KOPT-K1 (cell line): ENCODE measurements around the gene SPCS2.
"Not testable (repeated sequence)": the region's sequence is repeated elsewhere in the genome, so short reads cannot be mapped to it uniquely, and the experiment has no call there.

Source experiments
- H3K27ac ChIP-seq: fragments of 200-600 bp; sonication (generic); 2 replicates; pipeline ENCODE4 v1.5.1; 2016; ENCODE audit warnings: antibody characterized with exemption, mild to moderate bottlenecking, low read depth, low read length; ENCODE audit not compliant: poor library complexity, severe bottlenecking
- H3K36me3 ChIP-seq: fragments of 200-600 bp; sonication (generic); 2 replicates; pipeline ENCODE4 v1.5.1; 2017; ENCODE audit warnings: antibody characterized with exemption, mild to moderate bottlenecking, low read length, moderate library complexity; ENCODE audit not compliant: insufficient read depth
- H3K9me3 ChIP-seq: fragments of 200-600 bp; sonication (generic); 2 replicates; pipeline ENCODE4 v1.5.1; 2017; ENCODE audit warnings: antibody characterized with exemption, low read length, mild to moderate bottlenecking; ENCODE audit not compliant: insufficient read depth, poor library complexity, severe bottlenecking

SPCS2 gene

DNA sequence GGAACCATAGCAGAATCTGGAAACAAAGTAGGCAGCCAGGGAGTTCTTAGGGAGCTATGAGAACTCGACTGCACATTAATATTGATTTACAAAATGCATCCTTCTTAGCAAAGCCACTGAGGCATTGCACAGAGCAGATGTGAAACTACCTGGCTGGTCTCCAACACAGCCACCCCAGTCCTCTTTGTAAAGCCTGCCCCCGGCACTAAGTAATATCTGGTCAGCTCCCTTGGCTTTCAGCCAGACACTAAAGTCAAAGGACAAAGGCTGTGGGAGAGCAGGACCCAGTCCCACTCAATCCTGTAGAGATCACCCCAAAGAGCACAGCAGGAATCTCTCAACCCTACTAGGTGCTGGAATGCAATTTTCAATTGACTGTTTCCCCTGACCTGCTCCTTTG lies 13.0 kb upstream of the SPCS2 start:
- Histone ChIP-seq H3K9me3 (no peaks in the 10 kb centered on the region), H3K27ac (no peak overlapping the region), H3K36me3 (peaks cover 87% of the 10 kb centered on the region)

DNA sequence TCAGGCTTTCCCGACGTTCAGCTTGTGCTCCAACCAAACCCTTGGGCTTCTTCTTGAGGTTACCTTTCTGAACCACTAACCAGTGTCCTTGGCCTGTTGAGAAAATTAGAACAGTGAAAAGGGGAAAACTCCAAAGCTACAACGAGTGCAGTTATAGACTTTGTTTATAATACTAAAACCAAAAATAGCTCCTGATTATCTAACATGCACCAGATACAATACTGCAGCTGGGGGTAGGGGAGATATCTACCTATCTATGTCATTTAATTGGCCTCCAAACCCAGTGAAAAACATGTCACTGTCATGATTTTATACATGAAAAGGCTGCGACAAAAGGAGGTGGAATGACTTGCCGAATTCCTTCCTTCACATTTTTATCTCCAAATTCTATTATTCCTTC lies 12.1 kb upstream of the SPCS2 start:
- no peaks in the 10 kb centered on the region for H3K9me3 ChIP-seq
- H3K27ac ChIP-seq: no peak overlapping the region
- peaks cover 95% of the 10 kb centered on the region for H3K36me3 ChIP-seq

DNA sequence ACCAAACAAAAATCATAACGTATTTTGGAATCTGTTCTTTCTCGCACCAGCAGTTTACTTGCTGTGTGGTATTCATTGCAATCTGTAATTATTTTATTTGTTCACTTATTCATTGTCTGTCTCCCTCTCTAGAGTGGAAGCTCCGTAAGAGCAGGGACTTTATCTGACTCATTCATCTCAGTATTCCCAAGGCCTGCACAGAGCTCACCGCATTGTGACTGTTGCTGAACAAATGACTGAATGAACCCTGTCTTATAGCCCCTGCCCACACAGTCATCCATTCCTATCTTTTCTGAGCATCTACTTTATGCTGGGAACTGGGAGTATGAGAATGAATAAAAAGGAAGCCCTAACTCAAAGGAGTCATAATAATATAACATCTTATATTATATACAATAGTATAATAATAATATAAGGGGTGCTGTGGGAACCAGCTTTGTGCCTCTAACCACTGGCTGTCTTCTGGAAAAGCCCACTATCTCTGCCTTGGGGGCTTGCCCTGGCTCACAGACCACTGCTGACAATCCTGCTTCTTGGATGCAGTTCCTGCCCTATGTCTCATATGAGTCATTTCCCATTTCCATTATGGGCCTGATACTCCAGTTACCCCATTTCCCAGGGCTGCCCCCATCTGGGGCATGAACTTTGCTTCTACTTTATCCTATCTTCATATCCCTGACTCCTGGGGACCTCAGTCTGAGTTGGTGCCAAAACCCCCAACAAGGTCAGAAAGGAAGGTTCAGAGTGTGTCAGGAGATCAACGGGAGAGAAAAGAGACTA lies 11.2 kb upstream of the SPCS2 start:
- Histone ChIP-seq H3K27ac (no peak overlapping the region), H3K36me3 (peaks cover 96% of the 10 kb centered on the region), H3K9me3 (no peaks in the 10 kb centered on the region)

DNA sequence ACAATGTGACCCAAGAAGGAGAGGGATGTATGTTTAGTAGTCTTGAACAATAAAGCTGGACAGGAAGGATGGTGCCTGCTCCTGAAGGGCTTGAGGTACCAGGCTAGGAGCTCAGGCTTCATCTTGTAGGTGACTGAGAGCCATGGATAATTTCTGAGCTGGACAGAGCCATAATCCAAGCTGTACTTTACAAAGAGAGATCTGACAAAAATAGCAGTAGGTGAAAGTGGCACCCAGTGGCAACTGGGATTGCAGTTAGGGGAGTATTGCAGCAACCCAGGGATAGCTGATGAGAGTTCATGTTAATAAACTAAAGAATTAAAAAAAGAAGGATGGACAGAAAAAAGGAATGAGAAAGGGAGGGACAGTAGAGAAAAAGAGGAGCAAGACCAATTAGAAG lies 7.6 kb upstream of the SPCS2 start:
- H3K9me3 ChIP-seq: no peaks in the 10 kb centered on the region
- H3K27ac ChIP-seq: no peak overlapping the region
- H3K36me3 ChIP-seq: peaks cover 80% of the 10 kb centered on the region

DNA sequence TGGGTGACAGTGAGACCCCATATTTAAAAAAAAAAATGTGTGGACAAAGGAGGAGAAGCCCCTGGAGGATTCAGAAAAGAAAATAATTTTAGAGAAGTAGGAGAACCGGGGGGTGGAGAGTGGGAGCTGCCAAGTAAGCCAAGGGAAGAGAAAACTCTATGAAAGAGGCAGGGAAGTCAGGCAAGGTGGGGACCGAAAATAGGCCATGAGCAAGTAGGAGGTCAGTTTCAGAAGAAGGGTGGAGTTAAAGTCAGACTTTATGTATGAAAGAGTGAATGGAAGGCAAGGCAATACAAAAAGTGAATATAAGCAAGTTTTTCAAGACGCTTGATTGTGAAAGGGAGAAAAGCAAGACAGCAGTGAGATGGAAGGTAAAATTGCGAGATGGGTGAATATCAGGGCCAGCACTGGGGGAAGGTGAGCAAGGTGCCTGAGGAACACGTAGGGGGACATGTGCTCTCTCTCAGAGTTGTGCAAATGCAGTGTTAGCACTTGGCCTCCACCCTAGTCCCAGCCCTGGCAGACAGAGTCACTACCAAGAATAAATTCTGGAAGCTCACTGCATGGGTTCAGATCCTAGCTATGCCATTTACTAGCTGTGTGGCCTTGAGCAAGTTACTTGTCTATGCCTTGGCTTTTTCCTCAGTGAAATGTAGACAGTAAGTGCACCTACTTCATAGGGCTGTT lies 6.8 kb upstream of the SPCS2 start:
- Histone ChIP-seq H3K36me3 (peaks cover 73% of the 10 kb centered on the region), H3K27ac (no peak overlapping the region)

DNA sequence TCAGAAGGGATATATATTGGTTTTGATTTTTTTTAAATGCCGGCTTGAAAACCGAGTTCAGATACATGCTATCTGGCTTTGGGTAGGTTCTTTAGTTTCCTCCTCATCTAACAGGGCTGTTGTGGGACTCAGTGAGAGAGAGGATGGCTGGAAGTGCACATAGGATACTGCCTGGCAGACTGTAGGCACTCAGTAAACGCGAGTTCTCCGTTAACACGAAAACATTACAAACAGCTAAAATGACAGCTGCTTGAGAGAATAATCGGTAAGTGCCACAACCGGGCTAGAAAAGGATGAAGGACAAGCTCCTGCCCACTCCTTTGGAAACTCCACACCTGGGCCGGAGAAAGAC lies 544 bp upstream of the SPCS2 start:
- Histone ChIP-seq H3K9me3 (no peaks in the 10 kb centered on the region), H3K36me3 (peaks cover 39% of the 10 kb centered on the region), H3K27ac (peak overlapping the region; percentile 78)

More for the DNA sequence above, 6.8 kb upstream of the SPCS2 start:
- no peaks in the 10 kb centered on the region for H3K9me3 ChIP-seq

DNA sequence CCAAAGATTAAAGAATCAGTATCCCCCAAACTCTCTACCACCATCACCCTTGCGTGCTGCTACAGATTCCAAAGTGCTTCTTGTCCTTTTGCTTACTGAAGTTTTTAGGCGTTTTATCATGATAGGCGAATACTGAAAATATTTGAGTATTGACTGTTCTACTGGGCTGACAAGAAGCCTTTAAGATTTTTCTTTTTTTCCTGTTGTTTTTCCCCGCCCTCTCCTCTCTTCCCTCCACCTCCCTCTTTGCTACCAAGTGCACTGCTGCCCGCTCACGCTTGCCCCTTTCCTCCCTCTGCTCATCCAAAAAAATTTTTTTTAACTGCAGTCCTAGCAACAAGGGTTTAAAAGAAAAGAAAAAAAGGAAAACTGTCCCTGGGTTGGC lies 679 bp downstream of the SPCS2 start:
- Histone ChIP-seq H3K9me3 (no peaks in the 10 kb centered on the region), H3K36me3 (peaks cover 39% of the 10 kb centered on the region), H3K27ac (peak overlapping the region; percentile 78)

DNA sequence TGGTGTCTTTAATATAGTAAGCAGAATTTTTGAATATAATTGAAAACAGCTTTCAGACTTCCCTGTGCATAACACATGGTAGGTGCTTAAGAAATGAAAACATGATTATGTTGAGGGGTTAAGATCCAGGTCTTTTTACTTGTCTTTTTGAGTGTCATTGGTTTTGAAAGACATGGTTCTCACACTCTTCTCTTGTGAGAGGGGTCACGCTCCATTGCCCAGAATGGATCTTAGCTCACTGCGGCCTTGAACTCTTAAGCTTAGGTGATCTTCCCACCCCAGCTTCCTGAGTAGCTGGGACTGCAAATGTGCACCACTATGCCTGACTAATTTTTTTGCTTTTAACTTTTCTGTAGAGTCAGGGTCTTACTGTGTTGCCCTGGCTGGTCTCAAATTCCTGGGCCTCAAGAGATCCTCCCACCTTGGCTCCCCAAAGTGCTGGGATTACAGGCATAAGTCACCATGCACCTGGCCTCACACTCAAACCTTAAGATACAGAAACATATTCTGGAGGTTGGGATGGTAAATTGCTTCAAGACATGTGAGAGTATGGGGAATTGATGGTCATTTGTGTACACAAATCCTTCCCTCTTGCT lies 1.4 kb downstream of the SPCS2 start:
- peaks cover 42% of the 10 kb centered on the region for H3K36me3 ChIP-seq
- H3K27ac ChIP-seq: peak overlapping the region; percentile 78
- H3K9me3 ChIP-seq: no peaks in the 10 kb centered on the region

DNA sequence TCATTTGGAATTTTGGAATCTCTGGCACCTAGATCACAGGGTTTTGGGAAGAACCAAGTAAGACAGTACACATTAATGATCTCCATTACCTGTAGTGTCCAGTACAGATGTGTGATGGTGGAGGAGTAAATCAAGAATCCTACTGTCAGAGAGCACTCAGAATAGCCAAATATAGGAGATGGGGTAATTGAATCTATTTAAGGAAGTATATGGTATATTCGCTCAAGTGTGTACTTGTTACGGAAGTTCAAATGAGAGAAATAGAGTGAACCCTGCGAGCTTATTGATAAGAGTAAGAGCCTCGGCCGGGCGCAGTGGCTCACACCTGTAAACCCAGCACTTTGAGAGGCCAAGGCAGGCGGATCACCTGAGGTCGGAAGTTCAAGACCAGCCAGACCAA lies 2.2 kb downstream of the SPCS2 start:
- Histone ChIP-seq H3K9me3 (no peaks in the 10 kb centered on the region), H3K27ac (no peak overlapping the region), H3K36me3 (peaks cover 46% of the 10 kb centered on the region)

DNA sequence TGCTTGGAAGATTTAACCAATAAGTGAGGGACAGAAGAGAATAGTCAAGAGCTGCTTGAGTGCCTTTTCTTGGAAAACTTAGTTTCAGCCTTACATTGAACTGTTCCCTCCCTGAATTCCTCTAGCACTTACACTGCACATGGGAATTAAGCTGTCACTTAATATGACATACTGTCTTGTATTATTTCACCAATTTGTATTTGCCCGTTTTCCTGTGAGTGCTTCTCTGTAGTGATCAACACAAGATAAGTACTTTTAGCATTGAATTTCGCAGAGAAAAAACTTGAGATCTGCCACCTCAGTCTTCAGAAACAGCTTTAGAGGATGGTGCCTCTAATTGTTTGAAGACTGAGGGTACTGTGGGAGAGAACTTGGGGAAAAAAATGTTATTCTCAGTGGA lies 3.7 kb downstream of the SPCS2 start:
- no peak overlapping the region for H3K27ac ChIP-seq
- H3K9me3 ChIP-seq: no peaks in the 10 kb centered on the region
- H3K36me3 ChIP-seq: peaks cover 57% of the 10 kb centered on the region

DNA sequence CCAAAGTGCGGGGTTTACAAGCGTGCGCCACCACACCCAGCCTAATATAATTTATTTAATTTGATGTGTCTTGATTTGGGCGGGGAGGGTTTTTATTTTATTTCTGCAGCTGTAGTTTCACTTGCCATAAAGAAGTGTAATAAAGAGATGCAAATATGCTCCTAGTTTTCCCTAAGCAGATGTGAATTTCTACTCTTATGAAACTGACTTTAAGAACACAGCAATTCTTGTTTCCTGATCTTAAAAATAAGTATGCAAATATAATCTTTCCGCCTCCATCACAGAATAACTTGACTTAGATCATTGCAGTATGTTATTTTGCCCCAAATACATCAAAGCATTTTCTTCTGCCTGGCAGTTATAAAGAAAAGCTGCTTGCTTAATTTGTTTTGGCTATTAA lies 4.4 kb downstream of the SPCS2 start:
- Histone ChIP-seq H3K36me3 (peaks cover 62% of the 10 kb centered on the region), H3K27ac (no peak overlapping the region), H3K9me3 (no peaks in the 10 kb centered on the region)

DNA sequence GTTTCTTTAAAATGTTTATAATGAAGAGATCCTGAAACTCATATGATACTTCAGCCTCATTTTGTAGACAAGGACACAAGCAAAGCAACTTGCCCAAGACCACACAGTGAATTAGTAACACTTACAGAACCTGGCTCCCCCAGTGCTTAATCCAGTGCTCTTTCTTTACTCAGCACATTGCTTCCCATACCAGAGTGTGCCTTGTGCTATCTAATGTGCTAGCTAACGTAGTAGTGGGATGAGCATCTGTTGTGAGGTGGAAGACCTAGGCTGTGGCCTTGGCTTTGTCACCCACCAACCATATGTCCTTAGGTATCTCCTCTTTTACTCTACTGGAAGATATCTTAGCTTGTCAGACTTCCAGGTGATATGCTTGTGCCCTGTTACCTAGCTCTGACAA lies 5.1 kb downstream of the SPCS2 start:
- Histone ChIP-seq H3K9me3 (no peaks in the 10 kb centered on the region), H3K36me3 (peaks cover 70% of the 10 kb centered on the region), H3K27ac (no peak overlapping the region)

DNA sequence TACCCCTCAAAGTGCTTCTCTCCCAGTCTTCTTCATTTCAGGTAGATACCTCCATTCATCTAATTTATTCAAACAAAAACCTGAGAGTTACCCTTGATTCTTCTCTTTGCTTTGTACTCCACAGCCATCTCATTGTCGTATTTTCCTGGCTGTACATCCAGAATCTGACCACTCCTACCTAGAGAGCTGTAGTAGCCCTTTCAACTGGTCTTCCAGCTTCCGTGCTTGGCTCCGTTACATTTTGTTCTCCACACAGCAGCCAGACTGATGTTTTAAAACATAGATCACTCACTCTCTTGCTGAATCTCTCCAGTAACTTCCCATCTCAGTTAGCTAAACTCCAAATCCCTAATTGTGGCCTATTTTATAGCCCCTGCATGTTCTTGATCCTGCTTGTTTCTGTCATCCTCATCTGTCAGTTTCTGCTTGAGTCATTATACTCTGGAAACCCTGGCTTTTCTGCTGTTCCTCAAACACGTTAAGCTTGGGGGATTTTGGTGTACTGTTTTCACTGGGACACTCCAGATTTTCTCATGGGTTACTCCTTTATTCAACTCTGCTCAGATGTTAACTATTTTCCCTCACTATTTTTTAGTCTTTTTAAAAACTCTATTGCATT lies 7.4 kb downstream of the SPCS2 start:
- no peaks in the 10 kb centered on the region for H3K9me3 ChIP-seq
- H3K27ac ChIP-seq: no peak overlapping the region
- peaks cover 73% of the 10 kb centered on the region for H3K36me3 ChIP-seq

DNA sequence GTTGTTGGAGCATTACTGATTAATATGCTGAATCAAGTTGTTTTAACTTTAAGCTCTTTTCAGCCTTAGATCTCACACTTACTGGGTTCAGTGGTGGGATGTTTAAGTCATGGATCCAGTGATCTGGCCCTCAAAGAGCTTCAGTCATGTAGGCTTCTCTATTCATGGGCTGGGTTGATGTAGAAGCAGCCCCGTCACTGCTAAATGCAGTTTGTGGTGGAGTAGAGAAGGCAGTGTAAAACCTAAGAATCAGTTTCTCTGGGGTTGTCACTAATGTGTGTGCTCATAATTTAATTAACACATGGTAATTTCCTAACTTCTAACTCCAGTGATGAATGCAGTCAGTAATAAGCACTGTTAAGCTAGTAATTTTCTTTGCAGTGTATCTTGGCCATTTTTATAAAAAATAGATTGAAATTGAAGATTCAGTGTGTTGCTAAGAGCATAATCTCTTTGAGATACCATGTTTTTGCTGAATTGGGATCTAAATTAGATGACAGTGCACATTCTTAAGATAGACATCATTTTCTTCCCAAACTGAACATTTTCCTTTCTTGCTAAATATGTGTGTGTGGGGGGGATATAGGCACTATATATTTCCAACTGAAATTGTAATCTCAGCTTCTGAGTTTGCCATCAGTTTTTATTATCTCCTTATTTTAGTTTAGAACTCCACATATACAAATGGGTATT lies 9.0 kb downstream of the SPCS2 start:
- Histone ChIP-seq H3K36me3 (peaks cover 73% of the 10 kb centered on the region), H3K27ac (no peak overlapping the region), H3K9me3 (no peaks in the 10 kb centered on the region)

DNA sequence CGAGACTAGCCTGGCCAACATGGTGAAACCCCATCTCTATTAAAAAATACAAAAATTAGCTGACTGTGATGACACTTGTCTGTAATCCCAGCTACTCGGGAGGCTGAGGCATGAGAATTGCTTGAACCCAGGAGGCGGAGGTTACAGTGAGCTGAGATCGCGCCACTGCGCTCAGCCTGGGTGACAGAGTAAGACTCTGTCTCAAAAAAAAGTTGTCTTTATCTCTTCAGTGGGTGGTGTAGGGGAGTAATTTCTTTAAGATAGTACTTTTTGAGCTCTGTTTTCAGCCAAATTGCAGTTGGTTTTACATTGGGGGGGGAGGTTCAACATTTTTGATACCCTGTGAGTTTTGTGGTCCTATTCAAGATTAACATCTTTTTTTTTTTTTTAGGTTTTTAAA lies 11.1 kb downstream of the SPCS2 start:
- H3K36me3 ChIP-seq: peaks cover 76% of the 10 kb centered on the region
- H3K27ac ChIP-seq, H3K9me3 ChIP-seq: not testable (repeated sequence)
